GM19468 (cell line): ENCODE measurements around the gene GSTA3.
"Not testable (repeated sequence)": the region's sequence is repeated elsewhere in the genome, so short reads cannot be mapped to it uniquely, and the experiment has no call there.

Experiments used
- ATAC-seq: cut with Tn5 transposase; IDR thresholded peaks from one replicate; pipeline ENCODE4 v1.9.1; 2021; ENCODE audit warnings: mild to moderate bottlenecking, moderate library complexity, moderate number of reproducible peaks; ENCODE audit not compliant: unreplicated experiment; ENCODE audit errors: extremely low read depth

GSTA3 gene

DNA sequence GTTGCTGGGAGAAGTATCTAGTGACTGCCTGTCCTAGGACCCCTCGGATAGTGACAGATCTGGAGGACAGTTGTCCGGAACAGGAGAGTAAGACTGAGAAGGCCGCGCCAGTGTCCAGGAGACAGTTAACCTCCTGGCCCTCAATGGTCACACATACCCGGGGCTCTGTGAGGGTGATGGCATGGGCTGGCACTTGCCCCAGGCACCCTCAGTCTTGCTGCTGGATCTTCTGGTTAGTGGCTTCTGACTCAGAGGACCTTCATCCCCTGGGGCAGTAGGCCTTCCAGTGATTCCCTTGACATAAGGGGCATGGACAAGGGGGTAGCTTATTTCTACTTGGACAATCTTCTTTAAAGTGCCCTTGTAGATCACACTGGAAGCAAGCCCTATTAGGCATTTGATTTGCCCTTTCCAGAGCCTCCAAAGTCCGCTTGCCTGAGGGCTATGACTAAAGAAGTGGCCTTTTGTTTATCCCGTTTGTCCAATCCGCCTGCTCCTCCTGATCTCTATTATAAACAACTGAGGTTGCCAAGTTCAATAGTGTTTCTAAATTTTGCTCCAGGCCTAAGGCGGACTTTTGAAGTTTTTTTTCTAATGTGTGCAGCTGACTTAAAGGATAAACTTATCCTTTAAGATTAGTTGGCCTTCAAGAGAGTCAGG is 8.7 kb upstream of the GSTA3 start:
- not testable (repeated sequence) for ATAC-seq

GRCh38 chr6:52914516-52914915 is 5.0 kb upstream of the GSTA3 start:
- ATAC-seq, result no peak

- no peak for ATAC-seq
These were observed 593 bp upstream of the GSTA3 start for GRCh38 chr6:52910091-52910490.

DNA sequence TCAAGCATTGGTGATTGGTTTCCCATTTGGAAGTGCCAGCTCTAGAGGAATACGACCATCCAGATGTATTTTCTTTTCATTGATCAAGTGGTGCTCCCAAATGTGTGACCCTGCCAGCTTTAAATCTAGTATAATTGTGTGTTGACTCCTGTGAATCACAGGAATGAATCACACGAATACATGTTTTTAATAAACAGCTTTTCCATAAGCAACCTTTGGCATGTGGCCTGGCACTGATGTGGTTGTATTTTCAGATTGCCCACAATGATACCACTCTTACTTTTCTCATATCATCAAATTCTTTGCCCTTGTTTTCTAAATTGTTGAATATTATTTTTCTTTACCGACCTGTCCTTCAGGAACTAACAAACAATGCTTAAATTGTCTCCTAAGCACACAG is 367 bp downstream of the GSTA3 start:
- ATAC-seq, result no peak

GRCh38 chr6:52908526-52908925 is 972 bp downstream of the GSTA3 start:
- no peak for ATAC-seq

DNA sequence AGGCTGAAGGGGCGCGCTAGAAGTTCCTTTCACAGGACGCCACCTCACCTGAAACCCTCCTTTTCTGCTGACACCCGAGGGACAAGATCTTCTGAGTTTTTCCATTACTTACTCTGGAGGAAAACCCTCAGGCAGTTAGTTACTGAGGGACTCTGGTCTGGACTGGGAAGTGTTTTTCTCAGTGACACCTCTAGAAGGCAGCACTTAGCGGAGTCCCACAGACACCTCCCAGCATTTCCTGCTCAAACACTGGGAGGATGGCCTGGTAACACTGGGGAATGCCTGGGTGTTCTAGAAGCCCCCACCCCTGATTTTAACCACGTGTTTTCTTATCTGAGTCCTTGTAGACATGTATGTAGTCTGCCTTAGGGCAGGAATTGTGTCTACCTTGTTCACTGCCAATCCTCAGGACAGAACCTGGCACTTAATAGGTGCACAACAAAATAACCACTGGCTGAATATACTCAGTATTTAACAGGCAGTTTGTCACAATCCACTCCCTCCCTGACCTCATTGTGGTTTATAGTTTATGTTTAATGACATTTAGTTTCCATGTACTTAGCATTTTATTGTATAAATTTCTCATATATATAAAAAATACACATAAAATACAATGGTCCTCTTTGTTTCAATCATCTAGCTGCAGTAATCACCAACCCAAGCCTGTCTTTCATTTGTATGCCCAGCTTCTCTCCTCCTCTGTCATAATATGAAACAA is 4.8 kb downstream of the GSTA3 start:
- ATAC-seq, result no peak

- no peak for ATAC-seq
These were observed 9.0 kb downstream of the GSTA3 start for GRCh38 chr6:52900536-52900935.

GRCh38 chr6:52895790-52896189 is 13.7 kb downstream of the GSTA3 start:
- ATAC-seq, result not testable (repeated sequence)

DNA sequence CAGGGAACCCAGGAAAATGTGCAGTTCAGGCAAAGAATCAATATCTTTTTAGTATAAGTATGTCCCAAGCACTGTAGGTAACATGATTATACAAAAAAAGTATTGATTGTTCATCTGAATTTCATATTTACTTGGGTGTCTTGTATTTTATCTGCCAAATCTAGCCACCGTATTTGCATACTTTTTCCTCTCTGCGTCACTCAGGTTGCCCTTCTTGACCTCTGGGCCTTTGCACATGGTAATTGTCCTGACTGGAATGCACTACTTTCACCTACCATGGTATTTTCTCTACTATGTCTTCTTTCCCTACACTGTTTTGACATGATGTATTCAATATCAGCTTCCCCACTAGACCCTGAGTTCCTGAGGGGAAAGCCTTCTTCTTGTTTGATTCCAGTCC is 15.2 kb downstream of the GSTA3 start:
- ATAC-seq, result no peak

- ATAC-seq, result no peak
These were observed 15.7 kb downstream of the GSTA3 start for GRCh38 chr6:52893803-52894202.

DNA sequence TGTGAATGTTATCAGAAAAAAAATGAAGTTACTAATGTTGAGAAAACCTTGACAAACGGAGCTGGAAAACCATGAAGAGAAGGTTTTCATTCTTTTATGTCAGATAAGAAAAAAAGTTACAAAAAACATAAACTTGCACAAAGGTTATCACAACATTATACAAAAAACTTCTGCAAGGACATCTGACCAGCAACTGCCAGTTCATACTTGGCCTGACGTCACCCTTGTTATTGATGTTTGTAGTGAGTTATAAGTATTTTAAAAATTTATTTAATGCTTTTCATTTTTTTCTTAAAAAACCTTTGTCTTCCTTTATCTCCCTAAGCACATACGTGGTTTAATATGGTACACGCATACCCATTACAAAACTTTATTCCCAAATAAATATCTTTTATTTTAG is 16.3 kb downstream of the GSTA3 start:
- ATAC-seq, result no peak

- no peak for ATAC-seq
These were observed 19.5 kb downstream of the GSTA3 start for GRCh38 chr6:52890018-52890417.

- no peak for ATAC-seq
These were observed 21.5 kb downstream of the GSTA3 start for GRCh38 chr6:52887910-52888524.

DNA sequence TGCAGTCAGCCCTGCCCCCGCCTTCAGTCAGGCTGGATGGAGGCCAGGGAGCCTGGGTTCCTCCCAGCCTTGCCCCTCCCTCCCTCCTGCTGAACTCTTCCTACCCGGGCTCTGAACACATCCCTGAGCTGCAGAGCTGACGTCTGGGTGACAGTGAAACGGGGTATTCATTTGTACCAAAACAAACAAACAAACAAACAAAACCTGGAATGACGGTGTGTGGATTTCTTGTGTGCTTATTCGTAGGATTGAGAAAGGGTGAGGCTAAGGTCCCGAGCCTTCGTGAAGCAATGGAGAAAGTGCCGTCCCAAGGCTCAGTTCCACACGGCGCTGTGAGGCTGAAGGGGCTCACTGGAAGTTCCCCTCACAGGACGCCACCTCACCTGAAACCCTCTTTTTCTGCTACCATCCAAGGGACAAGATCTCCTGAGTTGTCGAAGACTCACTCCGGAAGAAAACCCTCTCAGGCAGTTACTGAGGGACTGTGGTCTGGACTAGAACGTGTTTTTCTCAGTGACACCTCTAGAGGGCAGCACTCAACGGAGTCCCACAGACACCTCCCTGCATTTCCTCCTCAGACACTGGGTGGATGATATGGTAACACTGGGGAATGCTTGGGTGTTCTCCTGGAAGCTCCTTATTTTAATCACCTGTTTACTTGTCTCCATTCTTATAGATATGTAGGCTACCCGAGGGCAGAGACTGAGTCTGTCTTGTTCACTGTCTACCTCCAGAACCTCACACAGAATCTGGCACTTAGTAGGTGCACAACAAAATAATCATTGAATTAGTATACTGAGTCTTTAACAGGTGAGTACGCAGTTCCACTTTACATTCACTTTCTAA is 27.3 kb downstream of the GSTA3 start:
- ATAC-seq, result peak; percentile 89

- ATAC-seq, result no peak
These were observed 27.9 kb downstream of the GSTA3 start for GRCh38 chr6:52881662-52881995.

DNA sequence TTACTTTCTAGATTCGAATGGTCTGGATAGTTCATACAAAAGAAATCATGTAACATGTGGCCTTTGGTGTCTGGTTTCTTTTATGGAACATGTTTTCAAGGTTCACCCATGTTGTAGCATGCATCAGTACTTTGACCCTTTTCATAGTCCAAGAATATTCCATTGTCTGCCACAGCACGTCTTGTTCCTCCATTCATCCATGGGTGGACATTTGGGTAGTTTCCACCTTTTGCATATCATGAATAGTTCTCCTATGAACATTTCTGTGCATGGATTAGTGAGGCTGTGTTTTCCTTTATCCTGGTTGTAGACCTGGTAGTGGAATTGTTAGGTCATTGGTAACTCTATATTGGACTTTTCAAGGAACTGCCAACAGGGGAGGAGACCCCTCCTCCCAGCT is 31.7 kb downstream of the GSTA3 start:
- ATAC-seq, result no peak

DNA sequence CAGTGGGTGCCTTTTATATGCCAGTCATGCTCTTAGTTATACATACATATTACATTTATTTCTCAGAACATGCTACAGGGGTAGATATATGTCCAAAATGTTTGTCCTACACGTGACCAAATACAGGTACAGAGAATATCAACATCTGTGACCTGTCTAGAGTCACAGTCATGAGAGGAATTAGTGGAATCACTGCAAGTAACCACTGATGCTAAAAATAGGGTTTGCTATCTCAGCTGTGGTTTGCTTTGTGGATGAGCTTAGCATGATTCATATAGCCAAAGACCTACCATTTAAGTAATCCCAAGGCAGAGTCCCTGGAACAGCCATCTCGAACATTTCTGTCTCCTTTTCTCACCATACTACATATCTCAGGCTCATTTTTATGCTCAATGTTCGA is 32.3 kb downstream of the GSTA3 start:
- no peak for ATAC-seq

DNA sequence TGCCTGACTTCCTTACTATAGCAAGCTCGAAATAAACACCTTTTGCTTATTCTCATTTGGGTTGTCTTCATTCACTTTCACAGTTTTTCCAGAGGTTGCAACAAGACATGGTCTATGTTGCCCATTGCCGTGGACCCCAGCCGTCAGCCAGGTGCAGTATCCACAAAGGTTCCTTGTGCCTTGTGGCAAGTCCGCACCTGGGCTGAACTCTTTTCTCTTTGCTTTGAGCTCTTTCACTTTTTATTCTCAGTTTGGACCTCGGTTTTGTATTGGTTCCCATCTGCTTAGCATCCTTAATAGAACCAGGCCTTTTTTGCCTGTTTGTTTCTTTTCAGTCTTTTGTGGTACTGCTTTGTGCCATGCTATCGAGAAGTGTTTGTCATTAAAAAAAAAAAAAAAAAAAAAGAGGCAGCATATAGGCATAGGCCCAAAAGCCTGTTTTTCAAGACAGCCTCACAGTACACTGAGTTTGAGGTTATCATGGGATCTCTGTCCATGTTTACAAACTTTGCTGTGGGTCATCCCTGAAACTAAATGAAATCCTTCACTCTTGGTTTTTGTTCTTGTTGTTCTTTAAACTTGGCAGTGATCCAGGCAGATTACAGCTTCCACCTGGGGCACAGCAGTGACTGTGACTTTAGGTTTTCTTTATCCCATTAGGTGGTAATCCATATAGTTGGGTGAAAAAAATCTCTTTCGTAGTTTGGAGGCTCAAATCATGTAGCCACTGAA is 33.3 kb downstream of the GSTA3 start:
- ATAC-seq, result no peak

- ATAC-seq, result no peak
These were observed 37.5 kb downstream of the GSTA3 start for GRCh38 chr6:52872031-52872430.

GRCh38 chr6:52871621-52872020 is 37.9 kb downstream of the GSTA3 start:
- no peak for ATAC-seq
